NCI-H2107 treated with DMSO at 0.1 percent for 48 hours (cell line): ENCODE results near the gene GABRQ.
A peak's percentile ranks its signal among the peaks of the same experiment; 100 is the strongest.

ENCODE experiments used
- DNase-seq: peaks from one replicate; lab custom pipeline; 2025; ENCODE audit not compliant: unreplicated experiment; lab: John Stamatoyannopoulos, UW

Gene GABRQ

GRCh38 chrX:152637649-152638442, at the start of gene GABRQ:
GABRQ (plus strand) TSS chrX:152637895; CDS start chrX:152638203, 308 bp downstream.
- DNase-seq, result peak; percentile 13

GRCh38 chrX:152588206-152588605, 49.5 kb upstream of the GABRQ start:
- no peak for DNase-seq

DNA sequence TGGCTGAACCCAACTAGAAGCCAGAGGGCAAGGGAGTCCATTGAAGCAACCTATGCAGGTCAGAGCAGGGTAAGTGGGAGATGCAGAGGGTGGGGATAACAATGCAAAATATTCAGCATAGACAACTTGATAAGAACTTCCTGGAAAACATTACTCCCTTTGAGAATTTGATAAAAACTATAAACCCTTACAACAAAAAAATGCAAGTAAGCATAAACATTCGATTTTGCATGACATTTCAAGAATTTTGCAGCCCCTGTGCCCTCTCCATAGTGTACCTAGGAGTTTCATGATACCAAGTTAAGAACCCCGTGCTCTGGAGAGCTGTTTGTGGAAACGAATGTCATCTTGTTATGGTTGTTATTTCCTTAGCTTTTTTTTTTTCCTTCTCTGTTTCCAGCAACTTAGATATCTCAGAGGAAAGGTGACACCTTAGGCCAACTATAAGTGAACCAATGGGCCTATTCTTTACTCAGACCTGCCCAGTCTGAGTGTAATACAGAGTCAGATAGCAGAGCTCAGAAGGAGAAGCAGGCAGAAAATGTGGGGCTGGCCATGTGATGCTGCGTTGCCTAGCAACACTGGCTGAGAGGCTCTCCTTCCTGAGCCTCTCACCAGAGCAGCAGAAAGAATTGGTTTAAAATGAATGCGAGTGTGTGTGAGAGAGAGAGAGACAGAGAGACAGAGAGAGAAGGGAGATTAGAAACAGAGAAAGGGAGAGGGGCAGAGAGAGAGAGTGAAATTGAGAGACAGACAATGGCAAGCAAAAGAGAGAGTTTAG, 36.7 kb upstream of the GABRQ start:
- DNase-seq, result peak; percentile 7

DNA sequence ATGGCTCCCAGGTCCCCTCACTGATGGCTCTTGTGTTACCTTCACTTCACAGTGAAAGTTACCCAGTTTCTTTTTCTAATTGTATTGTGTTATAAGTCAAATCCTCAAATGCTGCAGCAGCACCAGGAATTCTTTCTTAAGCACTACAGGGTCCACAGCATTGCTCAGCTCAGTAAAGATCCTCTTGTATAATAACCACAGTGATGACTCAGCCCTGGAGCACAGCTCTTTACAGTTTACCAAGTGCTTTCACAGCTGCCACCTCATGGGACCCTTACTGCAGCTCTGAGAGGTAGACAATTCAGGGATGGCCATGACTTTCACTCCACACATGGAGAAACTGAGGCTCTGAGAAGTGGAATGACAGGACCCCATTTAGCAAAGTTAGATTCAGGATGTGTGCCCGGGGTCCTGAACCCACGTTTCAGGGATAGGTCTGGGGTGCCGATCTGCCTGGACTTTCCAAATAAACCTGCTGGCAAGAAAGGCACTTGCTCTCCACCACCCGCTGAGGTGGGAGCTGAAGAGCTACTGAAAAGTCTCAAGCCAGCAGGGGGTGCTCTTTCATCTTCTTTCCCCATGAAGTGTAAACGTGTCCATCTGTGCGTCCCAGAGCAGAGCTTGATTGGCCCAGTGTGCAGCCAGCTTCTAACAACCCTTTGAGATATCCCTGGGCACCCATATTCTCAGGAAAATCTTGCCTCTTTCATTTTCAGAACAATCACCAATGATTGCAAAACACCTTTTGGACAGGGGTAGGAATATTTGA, 35.7 kb upstream of the GABRQ start:
- no peak for DNase-seq

GRCh38 chrX:152614791-152615190, 22.9 kb upstream of the GABRQ start:
- DNase-seq, result no peak

DNA sequence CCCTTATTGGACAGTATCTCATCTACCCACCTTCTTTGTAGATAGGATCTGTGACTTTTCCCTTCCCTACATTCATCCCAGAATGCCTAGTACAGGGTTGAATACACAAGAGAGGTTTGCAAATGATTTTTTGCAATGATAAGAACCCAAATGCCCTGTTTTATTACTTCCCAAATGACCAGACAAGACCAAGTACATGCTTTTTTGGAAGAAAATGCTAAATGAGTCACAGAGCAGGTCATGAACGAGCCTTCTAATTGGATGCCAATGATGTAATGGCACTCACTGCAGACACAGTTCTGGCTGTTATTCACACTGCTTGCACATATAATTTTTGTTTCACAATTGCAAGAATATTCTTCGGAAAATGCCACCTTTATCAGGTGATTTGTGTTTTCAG, 17.8 kb upstream of the GABRQ start:
- DNase-seq, result no peak

GRCh38 chrX:152632445-152633097, 5.1 kb upstream of the GABRQ start:
- peak; percentile 17 for DNase-seq

DNA sequence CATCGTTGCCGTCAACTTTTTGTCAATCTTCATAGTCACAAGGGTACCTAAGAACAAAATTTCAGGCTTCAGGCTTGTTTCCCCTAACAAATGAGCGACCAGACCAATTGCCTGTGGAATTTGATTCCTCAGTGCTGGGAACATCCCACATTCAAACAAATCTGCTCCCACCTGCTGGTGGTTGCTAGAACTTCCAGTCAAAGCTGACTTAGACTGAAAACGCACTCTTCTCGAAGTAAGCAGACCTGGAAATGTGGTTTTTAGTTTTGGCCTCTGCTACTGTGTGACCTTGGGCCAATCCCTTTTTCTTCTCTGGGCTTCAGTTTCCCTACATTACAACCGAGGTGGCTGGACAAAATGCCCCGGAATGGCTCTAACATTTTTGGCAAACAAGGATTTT, 1.8 kb upstream of the GABRQ start:
- DNase-seq, result peak; percentile 44

DNA sequence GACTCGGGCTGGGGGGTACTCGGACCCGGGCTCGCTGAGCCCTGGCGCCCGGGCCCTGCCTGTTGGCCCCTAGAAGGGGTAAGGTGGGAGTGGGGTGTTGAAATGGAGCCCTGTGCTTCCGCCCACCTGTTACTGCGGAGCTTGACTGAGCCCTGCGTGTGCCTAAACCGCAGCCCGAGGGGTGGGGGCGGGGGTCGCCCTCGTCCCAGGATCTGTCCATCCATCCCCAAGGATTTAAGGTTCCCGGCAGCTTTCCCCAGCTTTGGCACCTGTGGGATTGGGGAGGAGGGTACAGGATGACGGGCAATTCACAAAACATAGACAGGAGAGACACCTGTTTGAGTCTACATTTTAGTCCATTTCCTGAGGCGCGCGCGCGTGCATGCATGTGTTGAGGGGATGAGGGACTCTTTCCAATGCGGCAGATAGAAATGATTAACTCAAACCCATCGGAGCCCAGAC, 779 bp downstream of the GABRQ start:
- DNase-seq, result no peak

DNA sequence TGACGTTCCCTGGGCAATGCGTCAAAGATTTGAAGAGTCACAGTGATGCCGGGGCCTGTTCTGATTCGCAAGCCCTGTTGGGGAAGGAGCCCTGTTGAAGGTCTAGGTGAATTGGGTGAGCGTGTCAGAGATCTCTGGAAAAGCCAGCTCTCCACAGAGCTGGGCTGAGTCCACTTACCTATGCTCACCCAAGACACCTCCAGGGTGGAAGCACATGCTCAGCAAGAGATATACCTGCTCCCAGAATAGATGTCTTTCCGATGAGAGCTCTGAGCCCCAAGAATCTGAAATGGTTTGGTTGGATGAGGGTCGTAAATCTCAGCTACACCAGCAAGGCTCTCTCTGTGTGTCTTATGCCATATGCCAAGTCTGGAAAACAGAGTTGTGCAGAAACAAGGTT, 1.7 kb downstream of the GABRQ start:
- no peak for DNase-seq

DNA sequence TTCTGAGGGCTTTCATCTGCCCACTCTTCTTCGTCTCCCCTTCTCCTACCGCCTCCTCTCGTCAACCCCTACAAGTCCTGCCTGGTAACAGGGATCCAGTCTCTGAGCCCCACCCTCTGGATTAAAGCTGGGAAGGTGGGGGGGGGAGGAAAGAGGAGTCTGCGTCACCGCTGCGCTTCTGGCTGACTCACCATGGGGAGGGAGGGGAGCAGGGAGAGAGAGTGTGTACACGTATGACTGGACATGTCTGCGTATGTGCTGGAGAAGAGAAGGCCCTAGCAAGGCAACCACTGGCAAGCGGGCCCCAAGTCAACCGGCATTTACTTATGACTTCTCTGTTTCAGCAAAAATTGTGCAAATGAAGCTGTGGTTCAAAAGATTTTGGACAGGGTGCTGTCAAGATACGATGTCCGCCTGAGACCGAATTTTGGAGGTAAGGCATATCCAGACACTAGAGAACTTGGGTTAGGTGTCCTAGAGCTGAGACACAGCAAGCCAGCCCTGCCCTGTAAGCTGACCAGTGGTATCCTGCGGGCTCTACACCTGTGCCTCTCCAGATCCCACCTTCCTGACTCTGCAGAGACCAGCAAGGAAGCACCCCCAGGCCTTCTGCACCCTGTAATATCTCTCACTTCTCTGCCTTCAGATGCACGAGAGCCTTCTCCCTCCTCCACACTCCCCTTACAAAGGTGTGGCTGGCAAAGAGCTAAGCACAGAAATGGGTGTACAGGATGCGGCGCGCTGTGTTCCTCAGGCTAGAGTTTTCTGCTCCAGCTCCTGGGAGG, 2.5 kb downstream of the GABRQ start:
- no peak for DNase-seq

GRCh38 chrX:152641256-152641875, 3.7 kb downstream of the GABRQ start:
- no peak for DNase-seq

- DNase-seq, result no peak
These were observed 4.3 kb downstream of the GABRQ start for GRCh38 chrX:152641996-152642395.

DNA sequence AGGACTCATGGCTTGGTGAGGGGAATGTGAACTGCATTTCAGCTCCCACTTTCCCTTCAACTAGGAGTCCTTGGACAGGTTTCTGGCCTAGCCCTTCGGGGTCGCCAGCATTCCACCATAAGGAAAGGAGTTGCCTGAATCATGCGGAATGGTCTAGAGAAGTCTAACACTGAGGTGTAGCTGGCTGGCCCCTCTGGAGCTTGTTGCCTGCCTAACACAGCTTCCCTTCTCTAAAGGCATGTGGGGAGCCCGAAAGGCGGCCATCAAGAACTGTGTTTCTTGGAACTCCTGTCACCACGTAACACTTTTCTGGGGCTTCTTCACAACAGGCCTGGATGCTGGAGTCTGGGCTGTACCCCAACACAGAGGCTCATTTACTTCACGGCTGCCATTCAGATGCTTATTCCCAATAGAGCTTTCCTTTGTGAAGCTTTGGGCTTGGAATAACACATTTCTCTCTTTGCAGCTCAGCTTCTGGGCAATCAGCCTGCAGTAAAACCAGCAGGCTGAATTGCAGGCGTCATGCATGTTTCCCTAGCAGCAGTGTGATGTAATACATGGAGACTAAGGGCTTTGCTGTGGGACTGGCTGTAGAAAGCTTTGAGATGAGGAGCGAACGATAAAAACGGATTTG, 5.4 kb downstream of the GABRQ start:
- DNase-seq, result no peak

DNA sequence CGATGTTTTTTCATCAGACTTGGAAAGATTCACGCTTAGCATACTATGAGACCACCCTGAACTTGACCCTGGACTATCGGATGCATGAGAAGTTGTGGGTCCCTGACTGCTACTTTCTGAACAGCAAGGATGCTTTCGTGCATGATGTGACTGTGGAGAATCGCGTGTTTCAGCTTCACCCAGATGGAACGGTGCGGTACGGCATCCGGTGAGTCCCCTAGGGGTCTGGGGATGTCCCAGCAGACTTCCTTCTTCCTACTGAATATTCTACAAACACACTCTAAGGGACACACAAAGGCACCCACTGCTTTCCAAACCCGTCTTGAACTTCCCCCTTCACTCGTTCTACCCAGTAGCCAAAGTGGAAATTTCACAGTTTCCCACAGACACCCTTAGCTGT, 9.3 kb downstream of the GABRQ start:
- DNase-seq, result no peak

DNA sequence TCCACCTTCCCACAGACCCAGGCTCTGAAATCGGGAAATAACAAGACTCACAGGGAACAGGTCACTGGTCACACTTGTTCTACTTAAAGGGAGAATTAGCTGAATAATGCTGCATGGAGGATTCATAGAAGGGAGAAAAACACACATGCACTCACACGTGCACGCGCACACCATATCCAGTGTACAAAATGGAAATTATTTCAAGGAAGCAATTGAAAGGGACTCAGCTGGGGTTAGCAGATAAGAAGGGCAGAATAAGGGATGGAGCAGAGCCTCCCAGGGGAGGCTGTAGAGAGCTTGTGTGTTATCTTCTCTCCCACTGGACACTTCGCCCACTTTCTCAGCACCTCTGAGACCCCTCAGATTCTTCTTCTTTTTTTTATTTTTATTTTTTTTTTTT, 10.3 kb downstream of the GABRQ start:
- no peak for DNase-seq

DNA sequence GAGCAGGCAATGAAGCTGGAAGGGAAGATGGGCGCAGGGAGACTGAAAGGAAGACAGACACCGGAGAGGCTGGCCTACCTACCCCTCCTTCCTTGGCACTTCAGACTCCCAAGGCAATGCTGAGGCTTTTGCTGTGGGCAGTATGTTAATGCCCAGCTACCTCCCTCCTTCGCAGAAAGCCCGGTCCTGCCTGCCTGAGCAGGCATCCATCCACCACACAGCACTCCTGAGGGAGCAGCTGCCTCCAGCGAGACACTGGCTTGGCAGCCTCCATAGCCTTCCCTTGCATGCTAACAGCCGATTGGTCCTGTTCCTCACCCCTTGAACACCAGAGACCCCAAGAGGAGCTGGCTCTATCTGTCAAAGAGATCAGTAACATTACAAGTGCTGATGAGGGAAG, 14.4 kb downstream of the GABRQ start:
- no peak for DNase-seq

DNA sequence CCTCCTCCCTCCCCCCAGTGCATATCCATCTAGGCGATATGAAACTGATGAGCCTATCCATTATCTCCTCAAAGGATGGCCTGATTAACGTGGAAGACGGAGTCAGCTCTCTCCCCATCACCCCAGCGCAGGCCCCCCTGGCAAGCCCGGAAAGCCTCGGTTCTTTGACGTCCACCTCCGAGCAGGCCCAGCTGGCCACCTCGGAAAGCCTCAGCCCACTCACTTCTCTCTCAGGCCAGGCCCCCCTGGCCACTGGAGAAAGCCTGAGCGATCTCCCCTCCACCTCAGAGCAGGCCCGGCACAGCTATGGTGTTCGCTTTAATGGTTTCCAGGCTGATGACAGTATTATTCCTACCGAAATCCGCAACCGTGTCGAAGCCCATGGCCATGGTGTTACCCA, 14.8 kb downstream of the GABRQ start:
- DNase-seq, result no peak

- DNase-seq, result no peak
These were observed 18.4 kb downstream of the GABRQ start for GRCh38 chrX:152656087-152656486.
